ENCODE results near the gene BRINP2.
"Not testable (repeated sequence)": the region's sequence is repeated elsewhere in the genome, so short reads cannot be mapped to it uniquely, and the experiment has no call there.

BRINP2 gene

GRCh38 chr1:177306981-177307380 lies 136.2 kb downstream of the BRINP2 start:
- DNase-seq (ENCODE audit: low read depth) = no peak
- Histone ChIP-seq H3K27me3 (replicated peaks; ENCODE audit: control insufficient read depth, insufficient read depth, low read length) (peaks cover 5% of the 10 kb centered on the region), H3K4me3 (ENCODE audit: low read length) (no peak overlapping the region), H3K36me3 (ENCODE audit: control insufficient read depth, insufficient read depth, low read length, severe bottlenecking) (no peaks in the 10 kb centered on the region), H3K4me1 (ENCODE audit: control insufficient read depth, insufficient read depth, low read length) (peaks cover 19% of the 10 kb centered on the region), H3K9ac (ENCODE audit: low read length) (no peak overlapping the region), H3K9me3 (ENCODE audit: control insufficient read depth, low read length) (no peaks in the 10 kb centered on the region)

- DNase-seq (ENCODE audit: low read depth) = peak; percentile 13
- Histone ChIP-seq H3K9ac (ENCODE audit: low read length) (no peak overlapping the region), H3K36me3 (ENCODE audit: control insufficient read depth, insufficient read depth, low read length, severe bottlenecking) (no peaks in the 10 kb centered on the region), H3K4me1 (ENCODE audit: control insufficient read depth, insufficient read depth, low read length) (peaks cover 12% of the 10 kb centered on the region), H3K4me3 (ENCODE audit: low read length) (no peak overlapping the region), H3K27me3 (replicated peaks; ENCODE audit: control insufficient read depth, insufficient read depth, low read length) (peaks cover 5% of the 10 kb centered on the region), H3K9me3 (ENCODE audit: control insufficient read depth, low read length) (no peaks in the 10 kb centered on the region)
These were observed 137.0 kb downstream of the BRINP2 start for GRCh38 chr1:177307771-177308170.

GRCh38 chr1:177309880-177310279 lies 139.1 kb downstream of the BRINP2 start:
- Histone ChIP-seq H3K4me3 (ENCODE audit: low read length) (no peak overlapping the region), H3K9me3 (ENCODE audit: control insufficient read depth, low read length) (no peaks in the 10 kb centered on the region), H3K4me1 (ENCODE audit: control insufficient read depth, insufficient read depth, low read length) (peaks cover 12% of the 10 kb centered on the region), H3K36me3 (ENCODE audit: control insufficient read depth, insufficient read depth, low read length, severe bottlenecking) (no peaks in the 10 kb centered on the region), H3K9ac (ENCODE audit: low read length) (no peak overlapping the region), H3K27me3 (replicated peaks; ENCODE audit: control insufficient read depth, insufficient read depth, low read length) (no peaks in the 10 kb centered on the region)
- DNase-seq (ENCODE audit: low read depth) = no peak

- Histone ChIP-seq H3K36me3 (ENCODE audit: control insufficient read depth, insufficient read depth, low read length, severe bottlenecking) (no peaks in the 10 kb centered on the region), H3K4me1 (ENCODE audit: control insufficient read depth, insufficient read depth, low read length) (peaks cover 12% of the 10 kb centered on the region), H3K4me3 (ENCODE audit: low read length) (no peak overlapping the region), H3K9me3 (ENCODE audit: control insufficient read depth, low read length) (no peaks in the 10 kb centered on the region), H3K27me3 (replicated peaks; ENCODE audit: control insufficient read depth, insufficient read depth, low read length) (no peaks in the 10 kb centered on the region), H3K9ac (ENCODE audit: low read length) (no peak overlapping the region)
- DNase-seq (ENCODE audit: low read depth) = no peak
These were observed 139.6 kb downstream of the BRINP2 start for GRCh38 chr1:177310326-177310725.

- DNase-seq (ENCODE audit: low read depth) = no peak
- no peak overlapping the region for H3K4me3 ChIP-seq (ENCODE audit: low read length)
These were observed 140.4 kb downstream of the BRINP2 start for GRCh38 chr1:177311111-177311510.

GRCh38 chr1:177311586-177311985 lies 140.8 kb downstream of the BRINP2 start:
- Histone ChIP-seq H3K4me1 (ENCODE audit: control insufficient read depth, insufficient read depth, low read length) (peaks cover 12% of the 10 kb centered on the region), H3K4me3 (ENCODE audit: low read length) (no peak overlapping the region), H3K27me3 (replicated peaks; ENCODE audit: control insufficient read depth, insufficient read depth, low read length) (no peaks in the 10 kb centered on the region), H3K36me3 (ENCODE audit: control insufficient read depth, insufficient read depth, low read length, severe bottlenecking) (no peaks in the 10 kb centered on the region), H3K9me3 (ENCODE audit: control insufficient read depth, low read length) (no peaks in the 10 kb centered on the region), H3K9ac (ENCODE audit: low read length) (no peak overlapping the region)
- DNase-seq (ENCODE audit: low read depth) = no peak

More at GRCh38 chr1:177311111-177311510, 140.4 kb downstream of the BRINP2 start:
- H3K36me3 ChIP-seq (ENCODE audit: control insufficient read depth, insufficient read depth, low read length, severe bottlenecking) = no peaks in the 10 kb centered on the region
- no peaks in the 10 kb centered on the region for H3K27me3 ChIP-seq (replicated peaks; ENCODE audit: control insufficient read depth, insufficient read depth, low read length)
- H3K9ac ChIP-seq (ENCODE audit: low read length) = no peak overlapping the region
- no peaks in the 10 kb centered on the region for H3K9me3 ChIP-seq (ENCODE audit: control insufficient read depth, low read length)
- H3K4me1 ChIP-seq (ENCODE audit: control insufficient read depth, insufficient read depth, low read length) = peaks cover 12% of the 10 kb centered on the region

- Histone ChIP-seq H3K9ac (ENCODE audit: low read length) (no peak overlapping the region), H3K36me3 (ENCODE audit: control insufficient read depth, insufficient read depth, low read length, severe bottlenecking) (no peaks in the 10 kb centered on the region), H3K9me3 (ENCODE audit: control insufficient read depth, low read length) (no peaks in the 10 kb centered on the region), H3K27me3 (replicated peaks; ENCODE audit: control insufficient read depth, insufficient read depth, low read length) (no peaks in the 10 kb centered on the region), H3K4me1 (ENCODE audit: control insufficient read depth, insufficient read depth, low read length) (no peaks in the 10 kb centered on the region), H3K4me3 (ENCODE audit: low read length) (no peak overlapping the region)
- DNase-seq (ENCODE audit: low read depth) = no peak
These were observed 144.5 kb downstream of the BRINP2 start for GRCh38 chr1:177315261-177315660.

GRCh38 chr1:177315761-177316160 lies 145.0 kb downstream of the BRINP2 start:
- Histone ChIP-seq H3K9ac (ENCODE audit: low read length) (no peak overlapping the region), H3K4me1 (ENCODE audit: control insufficient read depth, insufficient read depth, low read length) (no peaks in the 10 kb centered on the region), H3K36me3 (ENCODE audit: control insufficient read depth, insufficient read depth, low read length, severe bottlenecking) (no peaks in the 10 kb centered on the region), H3K9me3 (ENCODE audit: control insufficient read depth, low read length) (no peaks in the 10 kb centered on the region), H3K27me3 (replicated peaks; ENCODE audit: control insufficient read depth, insufficient read depth, low read length) (no peaks in the 10 kb centered on the region), H3K4me3 (ENCODE audit: low read length) (no peak overlapping the region)
- DNase-seq (ENCODE audit: low read depth) = no peak

- not testable (repeated sequence) for H3K27me3 ChIP-seq (replicated peaks; ENCODE audit: control insufficient read depth, insufficient read depth, low read length)
These were observed 150.7 kb downstream of the BRINP2 start for GRCh38 chr1:177321434-177321833.

GRCh38 chr1:177328251-177328650 lies 157.5 kb downstream of the BRINP2 start:
- Histone ChIP-seq H3K4me1 (ENCODE audit: control insufficient read depth, insufficient read depth, low read length) (peaks cover 21% of the 10 kb centered on the region), H3K27me3 (replicated peaks; ENCODE audit: control insufficient read depth, insufficient read depth, low read length) (peaks cover 6% of the 10 kb centered on the region), H3K4me3 (ENCODE audit: low read length) (no peak overlapping the region), H3K9ac (ENCODE audit: low read length) (no peak overlapping the region), H3K9me3 (ENCODE audit: control insufficient read depth, low read length) (no peaks in the 10 kb centered on the region), H3K36me3 (ENCODE audit: control insufficient read depth, insufficient read depth, low read length, severe bottlenecking) (no peaks in the 10 kb centered on the region)
- DNase-seq (ENCODE audit: low read depth) = no peak

More at GRCh38 chr1:177321434-177321833, 150.7 kb downstream of the BRINP2 start:
- not testable (repeated sequence) for H3K9me3 ChIP-seq (ENCODE audit: control insufficient read depth, low read length); H3K9ac ChIP-seq (ENCODE audit: low read length); H3K36me3 ChIP-seq (ENCODE audit: control insufficient read depth, insufficient read depth, low read length, severe bottlenecking); DNase-seq (ENCODE audit: low read depth); H3K4me1 ChIP-seq (ENCODE audit: control insufficient read depth, insufficient read depth, low read length); H3K4me3 ChIP-seq (ENCODE audit: low read length)

- H3K9ac ChIP-seq (ENCODE audit: low read length) = no peak overlapping the region
- no peak for DNase-seq (ENCODE audit: low read depth)
- H3K27me3 ChIP-seq (replicated peaks; ENCODE audit: control insufficient read depth, insufficient read depth, low read length) = peaks cover 6% of the 10 kb centered on the region
- H3K9me3 ChIP-seq (ENCODE audit: control insufficient read depth, low read length) = no peaks in the 10 kb centered on the region
- H3K4me3 ChIP-seq (ENCODE audit: low read length) = no peak overlapping the region
- no peaks in the 10 kb centered on the region for H3K36me3 ChIP-seq (ENCODE audit: control insufficient read depth, insufficient read depth, low read length, severe bottlenecking)
- peaks cover 31% of the 10 kb centered on the region for H3K4me1 ChIP-seq (ENCODE audit: control insufficient read depth, insufficient read depth, low read length)
These were observed 159.1 kb downstream of the BRINP2 start for GRCh38 chr1:177329871-177330270.

Measured in adipocyte (in vitro differentiated cells).